Stimulated activated CD4-positive, alpha-beta T cell treated with anti-CD3 and anti-CD28 coated beads, Interleukin-12 subunit alpha, Interleukin-12 subunit beta, amount 100 ng/mL, for 48 hours (primary cell): ENCODE results near the gene TRIP4.

Experiments
- DNase-seq, 3 donors: peaks; one replicate each; pipeline ENCODE4 v3.0.0-alpha.2; 2020; ENCODE audit warnings: low read depth in 2 of 3, low spot score in 1 of 3

Gene TRIP4

DNA sequence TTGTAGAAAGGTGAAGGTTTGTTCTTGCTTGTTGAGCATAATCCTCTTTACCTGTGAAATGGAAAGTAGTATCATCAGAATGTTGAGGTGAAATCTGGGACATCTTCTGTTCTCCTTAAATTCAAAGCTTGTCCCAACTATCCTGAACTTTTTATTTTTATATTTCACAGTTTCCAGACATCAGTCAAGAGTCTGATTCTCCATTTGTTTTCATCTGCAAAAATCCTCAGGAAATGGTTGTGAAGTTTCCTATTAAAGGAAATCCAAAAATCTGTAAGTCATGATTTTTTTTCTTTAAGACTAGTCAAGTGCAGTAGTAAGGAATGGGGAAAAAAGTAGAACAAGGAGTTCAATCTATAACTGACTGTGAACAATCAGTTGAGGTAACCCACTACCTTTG is 57.2 kb downstream of the TRIP4 start:
- no peak for DNase-seq

DNA sequence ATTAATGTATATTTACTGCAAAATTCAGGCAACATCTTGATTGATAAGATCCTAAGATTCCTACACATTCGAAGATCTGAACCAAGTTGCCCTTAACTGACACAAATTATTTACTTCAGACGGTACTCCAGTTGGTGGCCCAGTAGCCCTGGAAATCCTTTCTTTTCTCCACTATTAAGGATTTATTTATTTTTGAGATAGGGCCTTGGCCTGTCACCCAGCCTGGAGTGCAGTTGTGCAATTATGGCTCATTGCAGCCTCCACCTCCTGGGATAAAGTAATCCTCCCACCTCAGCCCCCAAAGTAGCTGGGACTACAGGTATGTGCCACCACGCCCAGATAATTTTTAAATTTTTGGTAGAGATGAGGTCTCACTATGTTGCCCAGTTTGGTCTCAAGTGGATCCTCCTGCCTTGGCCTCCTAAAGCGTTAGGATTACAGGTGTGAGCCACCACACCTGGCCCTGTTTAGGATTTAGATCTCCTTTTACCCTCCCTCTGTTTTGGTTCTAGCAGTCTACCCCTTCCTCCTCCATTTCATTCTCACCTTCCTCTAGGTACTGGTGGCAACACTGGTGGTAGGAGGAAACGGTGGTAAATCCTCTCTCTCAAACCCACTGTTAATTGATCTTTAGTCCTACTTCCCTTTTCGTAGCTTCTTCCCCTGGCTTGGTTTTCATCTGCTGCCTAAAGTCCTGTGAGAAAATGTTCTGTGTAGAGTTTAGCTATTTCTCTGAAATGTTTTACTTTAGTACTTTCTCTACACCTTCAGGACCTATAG is 60.1 kb downstream of the TRIP4 start:
- DNase-seq: no peak

DNA sequence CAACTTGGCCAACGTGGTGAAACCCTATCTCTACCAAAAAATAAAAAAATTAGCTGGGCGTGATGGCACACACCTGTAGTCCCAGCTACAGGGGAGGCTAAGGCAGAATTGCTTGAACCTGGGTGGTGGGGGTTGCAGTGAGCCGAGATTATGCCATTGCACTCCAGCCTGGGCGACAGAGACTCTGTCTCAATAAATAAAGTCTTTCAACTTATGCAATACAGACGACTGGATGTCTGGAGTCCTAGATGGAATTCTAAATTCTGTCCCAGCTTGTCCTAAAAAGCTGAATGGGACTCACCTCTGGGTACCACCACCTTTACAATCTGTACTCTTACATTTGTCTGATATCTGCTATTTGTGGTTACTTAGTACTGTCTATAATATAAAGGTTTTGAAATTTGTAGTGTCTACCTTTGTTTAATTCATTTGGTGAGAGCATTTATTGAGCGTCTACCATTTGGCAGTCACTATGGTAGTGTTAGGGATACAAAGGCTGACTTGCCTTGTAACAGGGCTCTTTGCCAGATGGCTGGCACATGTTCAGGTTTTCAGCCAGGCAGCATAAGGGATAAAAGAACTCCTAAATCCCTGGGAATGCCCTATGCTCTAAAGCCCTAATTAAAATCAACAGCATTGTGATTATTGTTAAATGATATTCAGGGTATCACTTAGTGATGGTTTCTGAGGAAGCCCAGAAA is 65.5 kb downstream of the TRIP4 start:
- DNase-seq: no peak

DNA sequence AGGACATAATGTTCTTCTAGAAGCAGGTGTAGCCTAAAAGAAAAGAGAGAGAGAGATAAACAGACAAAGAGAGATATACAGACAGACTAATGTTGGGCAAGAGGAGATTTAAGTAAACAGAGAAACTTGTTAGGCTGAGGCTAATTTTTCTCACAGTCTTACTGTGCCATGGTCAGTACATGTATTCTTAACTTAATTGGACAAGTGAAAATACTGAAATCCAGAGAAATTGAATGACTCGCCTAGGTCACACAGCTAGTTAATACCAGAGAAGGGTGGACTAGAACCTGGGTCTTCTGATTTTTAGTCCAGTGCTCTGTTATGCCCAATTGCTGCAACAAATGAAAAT is 66.0 kb downstream of the TRIP4 start:
- DNase-seq: no peak

DNA sequence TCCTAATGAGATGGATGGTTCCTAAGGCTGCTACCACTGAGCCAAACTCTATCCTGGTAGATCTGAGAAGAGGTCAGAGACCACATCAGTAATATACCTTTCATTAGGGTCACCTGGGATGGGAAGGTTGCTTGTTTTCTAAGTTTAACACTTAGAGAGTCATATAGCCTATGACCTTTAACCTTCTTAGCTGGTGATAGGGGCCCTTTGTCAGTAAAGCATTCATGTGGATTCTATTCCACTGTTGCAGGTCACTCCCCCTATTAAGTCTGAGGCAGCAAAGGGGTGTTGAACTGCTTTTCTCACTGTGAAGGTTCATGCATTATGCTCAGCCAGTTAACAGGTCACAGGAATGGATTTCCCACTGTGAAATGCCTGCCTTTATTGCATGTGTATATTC is 66.6 kb downstream of the TRIP4 start:
- no peak for DNase-seq

DNA sequence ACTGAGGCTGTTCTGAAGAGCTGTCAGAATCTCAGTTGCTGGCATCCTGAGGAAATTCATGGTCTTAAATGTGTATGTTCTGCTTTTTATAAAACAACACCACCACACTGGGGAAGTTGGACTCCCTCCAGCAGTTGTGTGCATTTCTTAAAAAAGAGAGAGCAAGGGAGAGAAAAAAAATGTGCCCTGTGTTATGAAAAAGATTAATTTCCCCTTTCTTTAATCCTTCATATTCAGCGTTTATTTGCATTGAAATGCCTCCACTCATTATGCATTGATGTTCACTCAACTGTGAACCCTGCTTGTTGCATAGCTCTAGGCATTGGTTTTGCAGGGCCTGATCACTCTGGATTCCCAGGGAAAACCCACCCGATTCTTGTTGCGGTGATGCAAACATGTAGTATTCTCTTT is 68.3 kb downstream of the TRIP4 start:
- DNase-seq: no peak

DNA sequence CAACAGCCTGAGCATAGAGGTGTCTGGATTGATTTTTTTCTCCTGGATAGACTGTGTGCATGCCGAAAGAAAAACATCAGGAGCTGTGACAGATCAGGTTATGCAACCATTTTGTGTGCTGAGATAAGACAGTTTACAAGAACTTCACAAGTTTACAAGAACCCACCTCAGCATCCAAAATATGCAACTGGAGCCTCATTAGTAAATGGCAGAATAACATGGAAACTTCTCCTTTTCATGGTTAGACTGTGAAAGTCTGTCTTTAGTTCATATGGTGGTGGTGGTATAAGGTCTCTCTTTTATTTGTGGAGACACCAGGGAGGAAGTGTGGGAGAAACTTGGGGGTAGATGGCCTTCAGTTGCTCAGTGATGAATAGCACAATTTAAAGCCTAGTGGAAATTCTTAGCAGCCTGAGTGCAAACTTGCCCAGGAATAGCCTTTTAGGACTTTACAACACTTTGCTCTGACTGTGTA is 69.0 kb downstream of the TRIP4 start:
- DNase-seq: no peak

DNA sequence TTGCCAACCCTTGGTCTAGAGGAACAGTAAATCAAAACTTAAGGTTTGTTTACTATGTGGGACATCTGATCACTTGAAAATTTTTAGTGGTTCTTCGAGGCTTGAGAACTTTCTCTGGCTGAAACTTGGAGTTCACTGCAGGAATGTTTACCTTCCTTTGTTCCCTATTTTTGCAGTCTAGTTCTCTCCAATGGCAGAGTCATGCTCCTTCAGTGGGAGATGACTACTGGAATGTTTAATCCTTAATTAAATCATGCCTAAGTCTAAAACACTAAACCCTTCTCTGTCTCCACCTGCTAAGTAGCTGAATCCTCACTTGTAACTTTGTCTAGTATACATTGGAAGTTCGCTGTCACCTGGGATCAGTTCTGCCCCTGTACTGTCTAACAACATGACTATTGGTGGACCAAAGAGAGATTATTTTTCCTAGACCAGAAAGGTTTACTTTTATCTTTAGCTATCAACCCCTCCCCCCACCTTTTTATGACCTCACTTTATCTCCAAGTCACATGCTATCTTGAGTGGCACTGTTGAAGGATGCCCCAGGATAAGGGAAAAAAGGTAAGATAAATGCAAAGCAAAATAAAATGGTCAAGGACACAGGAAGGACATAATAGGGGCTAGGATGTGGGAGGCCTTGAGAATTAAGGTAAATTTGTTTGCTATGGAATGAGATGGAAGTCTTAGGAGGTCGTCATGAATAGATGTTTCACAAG is 71.6 kb downstream of the TRIP4 start:
- no peak for DNase-seq

DNA sequence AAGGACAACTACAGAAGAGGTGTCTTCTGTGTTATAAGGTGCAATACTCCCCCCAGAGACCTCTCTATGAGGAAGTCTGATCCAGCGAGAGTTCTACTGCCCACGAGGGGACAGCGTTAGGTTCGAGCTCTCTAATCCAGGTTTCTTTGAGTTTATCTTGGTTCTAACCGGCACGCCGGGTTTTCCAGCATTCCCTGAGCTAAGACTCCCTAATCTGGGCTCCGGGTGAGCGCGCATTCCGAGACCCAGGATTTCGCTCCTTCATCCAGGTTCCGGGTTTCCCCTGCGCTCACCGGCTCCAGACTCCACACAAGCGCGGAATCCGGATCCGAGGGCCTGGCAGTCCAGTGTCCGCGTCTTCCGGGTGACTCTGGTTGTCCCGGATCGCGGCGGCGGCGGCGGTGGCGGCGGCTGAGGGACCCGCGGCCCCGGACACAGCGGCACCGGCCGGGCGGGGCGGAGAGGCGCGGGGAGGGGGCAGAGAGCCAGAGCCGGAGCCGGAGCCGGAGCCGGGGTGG is 72.6 kb downstream of the TRIP4 start, which contains the start of gene ZNF609:
Gene ZNF609, plus strand, starts transcription at position 373 of the 518 bp plus-strand sequence. CDS start 38,842 bp downstream, outside the sequence.
- DNase-seq: peak; percentile 83 to 99 (median 87)

DNA sequence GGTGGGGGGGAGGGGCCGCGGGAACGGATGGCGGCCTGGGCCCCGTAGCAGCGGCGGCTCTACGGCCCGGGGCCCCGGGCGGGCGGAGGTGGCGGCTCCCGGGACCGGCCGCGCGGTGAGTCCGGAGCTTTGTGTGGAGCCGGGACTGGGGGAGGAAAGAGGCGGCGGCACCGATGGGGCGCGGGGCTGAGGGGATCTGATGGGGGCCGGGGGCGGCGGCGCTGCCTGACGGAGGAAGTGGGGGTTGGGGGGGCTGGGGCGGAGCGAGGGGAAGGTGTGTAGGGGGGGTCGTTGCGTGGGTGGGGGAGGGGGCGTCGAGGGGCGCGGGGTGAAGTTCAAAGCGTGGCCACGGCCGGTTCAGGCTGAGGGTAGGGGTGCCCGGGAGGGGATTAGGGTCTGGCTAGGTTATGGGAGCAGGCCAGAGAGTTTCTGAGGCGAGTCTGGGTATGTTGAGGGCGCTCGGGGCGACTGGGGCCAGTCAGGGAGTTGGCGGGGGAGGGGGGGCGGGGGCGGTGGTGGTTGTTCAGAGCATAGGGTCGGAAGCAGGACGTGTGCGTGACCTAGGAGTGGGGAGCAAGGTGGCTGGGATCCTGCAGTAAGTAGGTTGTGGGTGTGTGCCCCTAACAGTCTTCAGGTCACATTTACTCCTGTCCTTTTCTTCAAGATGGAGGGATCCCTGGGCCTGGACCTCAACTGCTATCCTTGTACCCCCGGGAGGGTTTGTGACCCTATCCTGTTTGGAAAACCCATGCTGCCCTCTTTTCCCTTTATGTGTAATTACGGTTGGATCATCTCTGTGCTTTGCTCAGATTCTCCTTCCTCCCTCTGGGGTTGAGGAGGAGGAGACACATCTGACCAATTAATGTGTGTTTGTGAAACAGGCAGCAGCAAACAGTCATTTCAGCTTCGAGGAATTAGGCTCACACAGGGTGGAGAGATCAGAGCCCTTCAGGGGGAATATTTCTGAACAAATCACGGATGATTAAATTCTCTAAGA is 73.4 kb downstream of the TRIP4 start:
- peak; percentile 5 to 39 (median 18) for DNase-seq

DNA sequence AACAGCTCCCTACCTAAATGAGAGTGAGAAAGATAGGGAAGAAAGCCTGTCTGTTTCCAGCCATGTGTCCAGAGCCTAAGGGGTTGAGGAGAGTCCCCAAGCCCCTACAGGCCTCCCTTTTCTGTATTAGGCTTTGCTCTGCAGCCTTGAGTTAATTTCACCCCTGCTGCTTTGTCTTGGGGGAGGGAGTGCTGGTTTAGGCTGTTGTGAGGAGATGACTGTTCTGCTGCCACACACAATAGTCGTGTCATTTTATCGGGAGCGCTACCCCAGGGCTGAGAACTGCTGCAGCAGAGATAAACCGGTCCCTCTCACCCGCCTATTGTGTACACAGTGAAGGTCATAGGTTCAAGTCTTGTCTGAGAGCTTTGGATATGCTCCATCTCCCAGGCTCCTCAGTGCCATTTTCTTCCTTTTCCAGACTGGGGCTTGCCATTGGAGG is 74.1 kb downstream of the TRIP4 start:
- DNase-seq: peak; percentile 7 to 24 (median 11)

DNA sequence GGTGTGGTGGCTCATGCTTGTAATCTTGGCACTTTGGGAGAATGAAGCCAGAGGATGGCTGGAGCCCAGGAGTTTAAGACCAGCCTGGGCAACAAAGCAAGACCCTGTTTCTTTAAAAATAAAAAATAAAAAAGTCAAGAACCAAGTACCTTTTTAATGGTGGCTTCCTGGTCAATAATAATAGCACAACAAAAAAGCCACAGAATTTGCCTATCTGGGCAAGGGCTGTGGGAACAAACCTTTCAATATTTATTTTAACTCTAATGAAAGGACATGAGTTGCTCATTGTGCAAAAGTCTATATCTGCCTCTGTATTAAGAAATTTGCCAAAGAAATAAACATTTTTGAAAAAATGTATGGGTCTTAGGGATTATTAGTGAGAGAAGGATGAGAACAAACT is 74.9 kb downstream of the TRIP4 start:
- DNase-seq: no peak

DNA sequence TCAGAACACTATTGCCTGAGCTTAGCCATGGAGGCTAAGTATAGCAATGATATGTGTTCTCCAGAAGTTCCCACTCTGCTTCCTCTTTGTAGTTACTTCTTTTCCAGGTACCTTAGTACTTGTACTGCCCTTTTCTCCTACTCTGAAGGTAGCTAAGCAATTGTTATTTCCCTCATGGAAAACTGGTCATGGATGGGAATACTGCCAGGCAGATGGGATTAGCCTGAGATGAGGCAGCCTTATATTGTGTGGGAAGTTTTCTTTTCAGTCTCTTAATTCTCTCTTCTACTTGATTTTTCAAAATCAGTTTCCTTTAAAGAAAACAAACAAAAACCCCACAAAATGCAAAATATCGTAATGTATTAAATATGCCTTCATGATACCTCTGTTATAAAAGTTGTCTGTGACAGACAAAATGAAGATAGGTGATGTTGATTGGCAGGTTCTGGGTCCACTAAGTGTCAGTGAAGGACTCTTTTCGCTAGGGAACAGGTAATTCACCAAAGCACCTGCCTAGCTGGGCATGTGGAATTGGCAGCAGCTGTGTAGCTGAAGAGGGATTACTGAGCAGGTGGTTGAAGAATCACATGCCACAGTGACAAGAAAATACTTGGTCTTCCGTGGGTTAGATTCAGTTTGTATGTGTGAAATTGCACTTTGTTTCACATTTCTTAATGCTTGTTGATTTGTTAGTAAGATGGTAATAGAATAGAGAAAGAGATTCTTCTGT is 76.8 kb downstream of the TRIP4 start:
- no peak for DNase-seq

DNA sequence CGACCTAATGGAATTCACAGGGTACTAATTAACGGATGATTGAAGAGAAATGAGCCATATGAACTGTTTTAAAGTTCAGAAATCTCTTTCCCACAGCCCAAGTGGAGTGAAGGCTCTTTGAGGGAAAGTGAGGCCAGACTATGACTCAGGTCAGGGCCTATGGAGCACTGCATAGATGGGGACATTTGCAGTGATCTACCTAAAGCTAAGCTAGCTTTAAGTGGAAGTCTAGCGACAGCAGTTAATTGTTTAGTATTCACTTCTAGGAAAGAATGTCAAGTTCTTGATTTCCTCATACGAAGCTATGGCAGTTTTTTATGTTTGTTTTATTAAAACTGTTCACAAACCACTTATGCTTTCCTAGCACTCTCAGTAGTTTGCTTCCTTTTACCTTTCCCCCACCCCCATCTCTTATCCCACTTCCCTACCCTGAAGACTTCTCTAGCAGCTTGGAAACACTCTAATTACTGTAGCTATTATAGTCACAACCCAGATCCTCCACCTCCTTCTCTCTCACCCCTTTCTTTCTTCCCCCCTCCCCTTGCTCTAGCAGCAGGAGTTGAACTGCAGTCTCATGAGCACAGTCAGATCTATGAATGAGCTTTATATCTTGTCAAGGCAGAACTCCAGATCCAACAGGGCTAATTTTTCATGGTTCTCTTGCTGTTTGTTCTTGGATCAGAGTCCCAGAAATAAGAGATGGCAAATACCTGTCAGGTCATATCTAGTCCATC is 78.9 kb downstream of the TRIP4 start:
- DNase-seq: no peak

DNA sequence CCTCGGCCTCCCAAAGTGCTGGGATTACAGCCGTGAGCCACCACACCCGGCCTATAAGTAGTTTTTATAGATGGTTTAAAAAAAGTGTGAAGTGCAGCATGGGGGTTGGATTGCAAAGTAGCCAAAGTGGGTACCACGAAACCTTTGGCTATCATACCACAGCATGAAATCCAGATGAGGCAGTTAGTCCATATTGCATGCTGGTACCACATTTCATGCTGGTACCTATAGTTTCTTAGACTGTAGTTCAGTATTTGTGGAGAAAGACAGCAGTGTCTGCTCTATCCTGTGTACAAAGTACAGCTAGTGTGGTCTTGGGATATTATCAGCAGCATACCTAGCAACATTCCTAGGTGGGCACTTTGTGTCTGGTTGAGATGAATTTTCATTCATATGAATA is 84.5 kb downstream of the TRIP4 start:
- DNase-seq: no peak

DNA sequence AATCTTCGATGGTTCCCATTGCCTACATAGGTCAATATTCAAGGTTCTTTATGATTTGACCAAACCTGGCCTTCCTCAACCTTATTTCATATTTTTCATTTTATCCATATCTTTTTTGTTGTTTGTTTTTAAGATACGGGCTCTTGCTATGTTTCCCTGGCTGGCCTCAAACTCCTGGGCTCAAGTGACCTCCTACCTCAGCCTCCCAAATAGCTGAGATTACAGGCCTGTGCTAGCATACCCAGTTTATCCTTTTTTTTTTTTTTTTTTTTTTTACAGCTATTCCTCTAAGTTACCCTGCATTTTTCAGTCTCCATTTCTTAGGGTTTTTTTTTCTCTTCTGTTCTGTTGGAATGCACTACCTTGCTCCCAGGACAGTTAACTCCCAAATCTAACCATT is 87.2 kb downstream of the TRIP4 start:
- DNase-seq: no peak

DNA sequence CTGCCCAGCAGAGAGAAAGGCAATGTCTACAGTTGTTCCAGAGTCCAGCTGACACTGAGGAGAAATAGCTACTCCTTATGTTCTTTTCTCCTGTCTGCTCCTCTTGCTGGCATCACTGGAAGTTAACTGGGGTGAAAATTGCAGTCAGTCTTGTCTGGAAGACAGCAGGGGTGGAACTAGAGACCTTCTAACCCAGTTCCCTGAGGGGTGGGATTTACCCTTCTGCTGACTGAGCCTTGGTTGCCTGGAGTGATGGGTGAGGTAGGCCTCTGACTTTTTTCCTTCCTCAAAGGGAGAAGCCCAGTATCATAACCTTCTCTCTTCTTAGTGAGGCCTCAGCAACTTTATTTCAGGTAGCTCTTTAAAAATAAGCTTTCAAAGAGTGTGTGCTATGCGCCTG is 88.9 kb downstream of the TRIP4 start:
- DNase-seq: no peak

DNA sequence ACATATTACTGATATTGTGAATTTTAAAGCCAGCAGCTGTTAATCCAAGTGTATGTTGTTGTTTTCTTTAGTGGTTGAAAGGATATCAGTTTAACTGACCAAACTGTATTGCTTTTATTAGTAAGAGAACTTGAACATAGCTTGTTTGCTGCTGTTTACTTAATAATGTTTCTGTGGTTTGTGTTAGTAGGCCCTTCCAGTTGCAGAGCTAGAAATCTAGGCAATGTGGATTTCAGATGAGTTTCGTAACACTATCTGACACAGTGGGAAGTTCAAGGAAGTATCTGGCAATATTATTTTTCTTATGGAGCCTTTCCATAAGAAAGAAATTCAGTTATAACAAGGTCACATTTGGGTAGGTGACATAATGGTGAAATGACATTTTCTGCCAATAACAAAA is 91.2 kb downstream of the TRIP4 start:
- no peak for DNase-seq

DNA sequence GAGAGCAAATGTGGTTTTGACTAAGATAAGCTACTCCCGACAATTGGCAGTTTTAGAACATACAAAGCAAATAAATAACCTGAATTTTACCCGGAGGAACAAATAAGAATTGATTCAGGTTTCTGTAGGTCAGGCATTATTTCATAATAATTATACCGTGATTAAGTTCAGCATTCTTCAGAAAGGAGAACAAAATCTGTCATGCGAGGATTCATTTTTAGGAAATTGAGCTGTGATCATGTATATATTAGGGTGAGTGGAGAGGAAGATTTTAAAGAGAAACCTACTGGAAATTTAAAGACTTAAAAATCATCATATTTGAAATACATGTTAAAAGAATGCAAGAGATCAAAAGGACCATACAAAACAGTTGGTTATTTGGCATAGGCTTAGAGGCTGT is 93.3 kb downstream of the TRIP4 start:
- DNase-seq: no peak
